ENCODE data around the gene TMEM184B. TPM values are rescaled to one million over a fixed set of nuclear protein-coding genes. Genes with fewer than 3 reads are reported as not detected.
A peak's percentile ranks its signal among the peaks of the same experiment; 100 is the strongest.

The TMEM184B gene
- total and polyA plus RNA-seq, 10 donors = 5.0 to 105 (median 45.1) TPM

DNA sequence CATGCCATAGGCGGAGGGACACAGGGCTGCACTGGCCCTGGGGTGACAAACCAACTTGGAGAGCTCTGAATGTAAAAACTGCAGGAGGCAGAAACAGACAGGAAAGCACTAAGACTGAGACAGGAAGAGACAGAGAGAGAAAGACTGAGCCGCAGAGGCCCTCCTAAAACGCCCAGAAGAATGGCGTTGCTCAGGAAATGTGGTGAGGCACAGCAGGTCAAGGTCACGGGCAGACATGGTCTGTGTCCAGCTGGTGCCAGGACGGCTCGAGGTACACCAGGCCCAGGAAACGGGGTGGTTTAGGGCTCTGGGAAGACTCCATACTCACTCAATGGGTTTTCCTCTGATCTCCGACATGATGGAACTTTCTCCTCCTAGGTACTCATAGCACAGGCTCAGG lies 41.9 kb downstream of the TMEM184B start:
- Histone ChIP-seq H3K4me3 (no peak overlapping the region), H3K27ac (peak overlapping the region in 7 of 8 donors; percentile 36 to 69 (median 56)), H3K36me3 (peaks cover 0 to 95% (median 35%) of the 10 kb centered on the region in 6 donors), H3K27me3 (replicated peaks in 1 of 7) (no peaks in the 10 kb centered on the region), H3K4me1 (peaks cover 0 to 31% (median 20%) of the 10 kb centered on the region in 6 donors), H3K9me3 (no peaks in the 10 kb centered on the region)
- intact Hi-C loops (cut with DNase I; ENCODE audit: low total_unique reads) = loop anchor here (10.0 kb wide), 1 partner anchor 166 kb away; no protein-coding TSS in a partner anchor
- TF ChIP-seq, protein P1, sequence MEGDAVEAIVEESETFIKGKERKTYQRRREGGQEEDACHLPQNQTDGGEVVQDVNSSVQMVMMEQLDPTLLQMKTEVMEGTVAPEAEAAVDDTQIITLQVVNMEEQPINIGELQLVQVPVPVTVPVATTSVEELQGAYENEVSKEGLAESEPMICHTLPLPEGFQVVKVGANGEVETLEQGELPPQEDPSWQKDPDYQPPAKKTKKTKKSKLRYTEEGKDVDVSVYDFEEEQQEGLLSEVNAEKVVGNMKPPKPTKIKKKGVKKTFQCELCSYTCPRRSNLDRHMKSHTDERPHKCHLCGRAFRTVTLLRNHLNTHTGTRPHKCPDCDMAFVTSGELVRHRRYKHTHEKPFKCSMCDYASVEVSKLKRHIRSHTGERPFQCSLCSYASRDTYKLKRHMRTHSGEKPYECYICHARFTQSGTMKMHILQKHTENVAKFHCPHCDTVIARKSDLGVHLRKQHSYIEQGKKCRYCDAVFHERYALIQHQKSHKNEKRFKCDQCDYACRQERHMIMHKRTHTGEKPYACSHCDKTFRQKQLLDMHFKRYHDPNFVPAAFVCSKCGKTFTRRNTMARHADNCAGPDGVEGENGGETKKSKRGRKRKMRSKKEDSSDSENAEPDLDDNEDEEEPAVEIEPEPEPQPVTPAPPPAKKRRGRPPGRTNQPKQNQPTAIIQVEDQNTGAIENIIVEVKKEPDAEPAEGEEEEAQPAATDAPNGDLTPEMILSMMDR (IDR thresholded peaks at IDR 0.05 in 8 of 11, conservative IDR thresholded peaks at IDR 0.05 in 3 of 11) = no peak
- TF ChIP-seq POLR2AphosphoS5 (IDR thresholded peaks at IDR 0.05) = peak in 1 of 3 donors; percentile 52
- no peak for DNase-seq
- WGBS, 5 donors = 47 to 82% (median 65%) methylated on average over 9 of the region's 9 CpGs

DNA sequence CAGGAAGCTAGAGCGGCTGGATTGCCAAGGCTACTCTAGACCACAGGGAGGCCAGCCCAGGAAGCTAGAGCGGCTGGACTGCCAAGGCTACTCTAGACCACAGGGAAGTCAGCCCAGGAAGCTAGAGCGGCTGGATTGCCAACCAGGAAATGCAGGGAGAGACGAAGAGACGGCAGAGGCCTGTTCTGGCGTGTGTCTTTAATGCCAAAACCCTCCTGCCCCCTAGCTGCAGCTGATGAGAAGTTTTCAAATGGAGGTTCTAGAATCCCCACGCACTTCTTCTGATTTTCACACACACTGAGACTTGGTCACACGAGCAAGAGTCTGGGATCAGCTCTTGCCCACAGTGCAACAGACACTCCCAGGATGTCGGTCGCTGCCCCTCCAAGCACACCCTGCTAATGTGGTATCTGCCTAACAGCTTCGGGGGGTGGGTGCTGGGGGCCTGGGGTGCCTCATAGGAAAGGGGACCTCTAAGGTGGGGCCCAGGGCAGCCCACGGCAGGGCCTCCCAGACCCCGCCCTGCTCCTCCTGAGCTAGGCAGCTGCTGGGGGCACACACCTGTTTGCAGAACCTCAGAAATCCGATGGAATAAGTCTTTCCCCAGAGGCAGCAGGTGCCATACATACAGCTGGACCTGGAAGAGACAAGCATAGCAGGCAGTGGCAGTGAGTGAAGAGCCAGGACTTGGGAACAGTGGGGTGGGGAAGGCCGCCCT lies 42.5 kb downstream of the TMEM184B start:
- H3K4me1 ChIP-seq = peaks cover 0 to 31% (median 20%) of the 10 kb centered on the region in 6 donors
- DNase-seq = no peak
- peaks cover 0 to 95% (median 37%) of the 10 kb centered on the region in 6 donors for H3K36me3 ChIP-seq
- TF ChIP-seq, protein P1 (IDR thresholded peaks at IDR 0.05 in 8 of 11, conservative IDR thresholded peaks at IDR 0.05 in 3 of 11) = peak in 9 of 11 experiments; percentile 14 to 50 (median 41)
- TF ChIP-seq POLR2A (IDR thresholded peaks at IDR 0.05) = no peak
- TF ChIP-seq POLR2AphosphoS5 (IDR thresholded peaks at IDR 0.05) = no peak
- 51 to 76% (median 56%) methylated on average over 8 to 15 of the region's 15 CpGs for WGBS, 5 donors
- intact Hi-C loops (cut with DNase I; ENCODE audit: low total_unique reads) = loop anchor here (10.0 kb wide), 1 partner anchor 165 kb away; no protein-coding TSS in a partner anchor
- no peaks in the 10 kb centered on the region for H3K27me3 ChIP-seq (replicated peaks in 1 of 7)
- H3K4me3 ChIP-seq = no peak overlapping the region
- H3K9me3 ChIP-seq = no peaks in the 10 kb centered on the region
- H3K27ac ChIP-seq = peak overlapping the region in 7 of 8 donors; percentile 36 to 69 (median 56)

DNA sequence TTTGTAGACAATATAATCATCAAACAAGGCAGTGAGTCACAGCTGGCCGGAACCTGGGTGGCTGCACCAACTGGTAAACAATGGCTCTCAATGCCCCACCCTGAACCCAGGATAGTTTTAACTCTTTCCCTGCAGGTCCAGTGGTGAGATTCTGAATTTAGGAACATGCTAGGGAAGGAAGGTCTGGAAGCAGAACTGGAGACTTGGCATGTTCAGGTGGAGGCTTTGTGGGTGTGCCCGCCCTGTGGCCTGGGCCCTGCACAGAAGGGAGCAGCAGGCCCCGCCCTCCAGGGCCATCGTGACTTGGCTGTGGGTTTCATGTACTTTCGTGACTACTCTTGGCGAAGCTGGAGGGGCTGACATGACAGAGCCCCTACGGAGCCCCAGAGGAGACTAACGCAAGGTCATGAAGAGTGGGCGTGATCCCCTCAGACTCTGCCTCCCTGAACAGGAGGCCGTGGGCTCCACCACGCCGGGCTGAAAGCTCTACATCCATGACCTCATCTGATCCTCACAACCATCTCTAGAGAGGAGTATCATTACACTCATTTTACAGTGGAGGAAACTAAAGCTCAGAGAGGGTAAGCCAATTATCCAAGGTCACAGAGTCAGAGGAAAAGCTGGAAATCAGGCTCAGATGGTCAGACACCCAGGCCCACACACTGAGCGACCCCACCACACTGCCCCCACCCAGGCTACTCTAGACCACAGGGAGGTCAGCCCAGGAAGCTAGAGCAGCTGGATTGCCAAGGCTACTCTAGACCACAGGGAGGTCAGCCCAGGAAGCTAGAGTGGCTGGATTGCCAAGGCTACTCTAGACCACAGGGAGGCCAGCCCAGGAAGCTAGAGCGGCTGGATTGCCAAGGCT lies 43.7 kb downstream of the TMEM184B start:
- H3K4me3 ChIP-seq = no peak overlapping the region
- peaks cover 0 to 31% (median 20%) of the 10 kb centered on the region in 6 donors for H3K4me1 ChIP-seq
- peaks cover 2 to 95% (median 38%) of the 10 kb centered on the region in 6 donors for H3K36me3 ChIP-seq
- WGBS, 5 donors = 66 to 81% (median 78%) methylated on average over 11 to 14 of the region's 14 CpGs
- no peaks in the 10 kb centered on the region for H3K27me3 ChIP-seq (replicated peaks in 1 of 7)
- no peaks in the 10 kb centered on the region for H3K9me3 ChIP-seq
- DNase-seq = no peak
- TF ChIP-seq POLR2A (IDR thresholded peaks at IDR 0.05) (no peak), POLR2AphosphoS5 (IDR thresholded peaks at IDR 0.05) (peak; percentile 33 to 53 (median 43))
- intact Hi-C loops (cut with DNase I; ENCODE audit: low total_unique reads) = loop anchor here (10.0 kb wide), 1 partner anchor 104 kb away; no protein-coding TSS in a partner anchor
- H3K27ac ChIP-seq = peak overlapping the region in 7 of 8 donors; percentile 50 to 80 (median 72)

DNA sequence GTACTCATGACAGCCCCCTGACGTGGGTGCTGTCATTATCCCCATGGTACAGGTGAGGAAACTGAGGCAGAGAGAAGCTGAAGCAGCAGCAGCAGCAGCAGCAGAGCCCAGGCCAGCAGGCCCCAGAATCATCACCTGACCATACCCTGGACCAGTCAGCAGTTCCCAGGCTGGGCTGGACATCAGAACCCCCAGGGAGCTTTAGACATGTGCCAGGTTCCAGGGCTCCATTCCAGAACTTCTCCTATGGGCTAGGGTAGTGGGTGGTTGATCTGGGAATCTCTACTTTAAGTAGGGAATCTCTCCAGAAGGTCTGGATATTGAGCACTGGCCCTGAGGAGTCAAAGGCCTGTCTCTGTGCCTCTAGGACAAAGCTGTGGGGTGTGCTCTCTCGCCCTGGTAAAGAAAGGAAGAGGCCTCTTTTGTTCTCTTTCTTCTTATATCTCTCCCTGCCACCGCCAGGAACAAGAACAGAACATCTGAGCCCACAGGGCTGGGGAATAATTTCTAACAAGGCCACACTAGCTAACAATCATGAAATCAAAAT lies 44.4 kb downstream of the TMEM184B start:
- Histone ChIP-seq H3K36me3 (peaks cover 2 to 95% (median 40%) of the 10 kb centered on the region in 6 donors), H3K4me3 (no peak overlapping the region), H3K9me3 (no peaks in the 10 kb centered on the region), H3K27me3 (replicated peaks in 1 of 7) (no peaks in the 10 kb centered on the region), H3K27ac (peak overlapping the region in 6 of 8 donors; percentile 50 to 80 (median 75)), H3K4me1 (peaks cover 0 to 31% (median 20%) of the 10 kb centered on the region in 6 donors)
- no peak for DNase-seq
- intact Hi-C loops (cut with DNase I; ENCODE audit: low total_unique reads) = loop anchor here (10.0 kb wide), 1 partner anchor 104 kb away; no protein-coding TSS in a partner anchor
- 73 to 82% (median 76%) methylated on average over 2 to 3 of the region's 3 CpGs for WGBS, 5 donors
- TF ChIP-seq, protein P1 (IDR thresholded peaks at IDR 0.05 in 8 of 11, conservative IDR thresholded peaks at IDR 0.05 in 3 of 11) = no peak
- no peak for TF ChIP-seq POLR2AphosphoS5 (IDR thresholded peaks at IDR 0.05)
- TF ChIP-seq POLR2A (IDR thresholded peaks at IDR 0.05) = no peak

Measured in spleen (tissue), 11 donors.